ENCODE results near the gene ACKR4.
"Not testable (repeated sequence)": the region's sequence is repeated elsewhere in the genome, so short reads cannot be mapped to it uniquely, and the experiment has no call there.

The ACKR4 gene

GRCh38 chr3:132594498-132594897 lies 2.6 kb upstream of the ACKR4 start:
- DNase-seq (ENCODE audit: low read depth), result no peak

DNA sequence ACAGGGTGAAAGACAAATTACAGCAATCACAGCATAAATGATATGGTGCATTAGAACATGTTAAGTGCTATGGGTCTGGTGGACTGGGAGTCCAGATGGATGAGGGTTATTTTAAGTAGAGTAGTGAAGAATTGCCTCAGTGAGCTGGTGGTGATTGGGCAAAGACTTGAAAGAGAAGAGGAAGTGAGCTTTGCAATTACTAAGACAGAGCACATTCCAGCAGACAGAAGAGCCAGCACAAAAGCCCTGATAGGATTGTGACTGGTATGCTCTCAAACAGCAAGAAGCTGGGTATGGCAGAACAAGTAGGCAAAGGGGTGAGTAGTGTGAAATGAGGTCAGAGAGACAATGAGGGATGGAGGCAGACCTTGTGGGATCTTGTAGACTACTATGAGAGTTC lies 2.1 kb upstream of the ACKR4 start:
- no peak for DNase-seq (ENCODE audit: low read depth)

DNA sequence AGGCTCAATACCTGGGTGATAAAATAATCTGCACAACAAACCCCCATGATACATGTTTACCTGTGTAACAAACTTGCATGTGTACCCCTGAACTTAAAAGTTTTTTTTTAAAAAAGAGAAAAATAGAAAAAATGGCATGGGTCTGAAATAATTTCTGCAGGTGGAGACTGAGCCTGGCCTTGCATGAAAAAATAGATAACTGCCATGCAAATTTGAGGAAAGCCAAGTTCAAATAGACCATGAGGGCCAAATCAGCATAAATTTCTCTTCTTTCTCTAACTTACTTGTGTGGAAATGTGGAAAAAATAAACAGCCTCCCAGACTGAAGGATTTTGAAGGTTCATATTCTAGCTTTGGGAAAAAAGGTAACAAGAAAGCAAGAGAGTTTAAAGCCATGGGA lies 744 bp upstream of the ACKR4 start:
- DNase-seq (ENCODE audit: low read depth), result no peak

- no peak for DNase-seq (ENCODE audit: low read depth)
Measured at GRCh38 chr3:132597660-132598059, 590 bp downstream of the ACKR4 start.

GRCh38 chr3:132598181-132598580 lies 1.1 kb downstream of the ACKR4 start:
- no peak for DNase-seq (ENCODE audit: low read depth)

DNA sequence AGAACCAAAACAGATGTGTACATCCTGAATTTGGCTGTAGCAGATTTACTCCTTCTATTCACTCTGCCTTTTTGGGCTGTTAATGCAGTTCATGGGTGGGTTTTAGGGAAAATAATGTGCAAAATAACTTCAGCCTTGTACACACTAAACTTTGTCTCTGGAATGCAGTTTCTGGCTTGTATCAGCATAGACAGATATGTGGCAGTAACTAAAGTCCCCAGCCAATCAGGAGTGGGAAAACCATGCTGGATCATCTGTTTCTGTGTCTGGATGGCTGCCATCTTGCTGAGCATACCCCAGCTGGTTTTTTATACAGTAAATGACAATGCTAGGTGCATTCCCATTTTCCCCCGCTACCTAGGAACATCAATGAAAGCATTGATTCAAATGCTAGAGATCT lies 3.5 kb downstream of the ACKR4 start:
- DNase-seq (ENCODE audit: low read depth), result not testable (repeated sequence)

GRCh38 chr3:132605374-132605792 lies 8.3 kb downstream of the ACKR4 start:
- DNase-seq (ENCODE audit: low read depth), result no peak

DNA sequence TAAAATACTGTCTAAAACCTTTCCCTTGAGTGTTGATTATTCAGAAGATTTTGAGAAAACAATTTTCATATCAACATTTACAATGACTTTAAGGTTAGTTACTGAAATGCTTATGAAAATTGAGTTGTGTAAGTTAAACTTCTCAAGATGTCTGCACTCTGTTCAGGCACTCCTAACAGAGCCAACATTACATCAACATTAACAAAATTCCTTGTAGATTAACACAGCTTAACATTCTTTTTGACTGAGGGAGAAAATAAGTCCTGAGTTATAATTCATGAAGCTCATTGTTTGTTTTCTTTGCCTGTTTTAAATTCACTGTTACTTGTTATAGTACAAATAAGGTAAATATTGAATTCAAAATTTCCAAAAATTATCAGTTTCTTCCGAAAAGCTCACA lies 9.0 kb downstream of the ACKR4 start:
- no peak for DNase-seq (ENCODE audit: low read depth)

DNA sequence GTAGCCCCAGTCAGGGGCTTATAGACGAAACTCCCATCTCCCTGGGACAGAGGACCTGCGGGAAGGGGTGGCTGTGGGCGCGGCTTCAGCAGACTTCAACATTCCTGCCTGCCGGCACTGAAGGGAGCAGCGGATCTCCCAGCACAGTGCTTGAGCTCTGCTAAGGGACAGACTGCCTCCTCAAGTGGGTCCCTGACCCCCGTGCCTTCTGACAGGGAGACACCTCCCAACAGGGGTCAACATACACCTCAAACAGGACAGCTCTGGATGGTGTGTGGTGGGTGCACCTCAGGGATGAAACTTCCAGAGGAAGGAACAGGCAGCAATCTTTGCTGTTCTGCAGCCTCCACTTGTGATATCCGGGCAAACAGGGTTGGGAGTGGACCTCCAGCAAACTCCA lies 9.6 kb downstream of the ACKR4 start:
- not testable (repeated sequence) for DNase-seq (ENCODE audit: low read depth)

GRCh38 chr3:132615301-132615700 lies 18.2 kb downstream of the ACKR4 start:
- DNase-seq (ENCODE audit: low read depth), result not testable (repeated sequence)

DNA sequence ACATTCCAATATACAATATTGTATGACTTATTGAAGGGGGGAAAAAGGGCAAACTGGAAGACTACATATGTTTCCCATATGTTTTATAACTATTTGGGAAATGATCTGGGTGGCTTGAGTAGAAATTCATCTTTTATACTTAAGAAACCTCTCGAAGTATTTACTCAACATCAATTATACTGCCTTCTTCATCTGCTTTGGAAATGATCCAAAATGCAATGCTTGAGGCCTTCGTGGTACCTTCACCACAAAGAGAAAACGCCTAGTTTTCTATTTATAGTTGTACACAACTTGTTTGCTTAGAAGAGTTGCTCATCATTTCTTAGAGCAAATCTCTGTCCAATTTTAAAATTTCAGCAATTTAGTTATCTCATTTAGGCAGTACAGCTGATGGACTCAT lies 18.8 kb downstream of the ACKR4 start:
- no peak for DNase-seq (ENCODE audit: low read depth)

DNA sequence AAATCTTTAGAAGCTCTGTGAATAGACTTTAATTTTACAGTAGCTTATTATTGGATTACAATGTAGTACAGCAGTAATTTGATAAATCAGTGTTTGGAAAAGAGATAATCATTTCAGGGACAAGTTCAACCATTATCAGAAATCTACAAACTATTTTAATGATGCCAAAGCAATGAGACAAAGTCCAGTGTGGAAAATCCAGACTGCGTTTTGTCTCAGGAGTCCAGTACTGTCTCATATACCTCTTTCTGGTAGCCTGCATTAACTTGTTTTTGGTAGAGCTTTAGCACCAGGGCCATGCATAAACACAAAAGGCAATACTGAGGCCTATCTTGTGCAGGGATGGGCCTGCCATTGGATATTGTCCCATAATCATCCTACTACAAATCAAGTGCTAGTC lies 19.7 kb downstream of the ACKR4 start:
- DNase-seq (ENCODE audit: low read depth), result no peak

- DNase-seq (ENCODE audit: low read depth), result no peak
Measured at GRCh38 chr3:132622148-132622547, 25.1 kb downstream of the ACKR4 start.

DNA sequence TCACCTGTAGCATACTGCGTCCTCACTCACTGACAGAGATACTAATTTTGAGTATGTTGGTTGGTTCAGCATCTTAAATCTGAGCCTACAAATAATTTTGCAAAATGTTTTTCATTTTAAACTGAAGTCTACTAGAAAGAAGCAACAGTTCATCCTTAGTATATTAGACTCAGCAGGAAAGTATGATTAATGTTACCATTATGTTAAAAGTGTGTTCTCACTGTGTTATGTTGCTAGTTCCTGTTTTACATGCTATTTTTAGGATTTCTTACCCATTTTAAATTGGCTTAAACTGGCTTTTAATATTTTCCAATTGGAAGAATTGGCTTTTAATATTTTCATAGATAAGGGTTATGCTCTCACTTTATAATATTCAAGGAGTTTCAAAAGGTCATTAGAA lies 25.7 kb downstream of the ACKR4 start:
- DNase-seq (ENCODE audit: low read depth), result no peak

DNA sequence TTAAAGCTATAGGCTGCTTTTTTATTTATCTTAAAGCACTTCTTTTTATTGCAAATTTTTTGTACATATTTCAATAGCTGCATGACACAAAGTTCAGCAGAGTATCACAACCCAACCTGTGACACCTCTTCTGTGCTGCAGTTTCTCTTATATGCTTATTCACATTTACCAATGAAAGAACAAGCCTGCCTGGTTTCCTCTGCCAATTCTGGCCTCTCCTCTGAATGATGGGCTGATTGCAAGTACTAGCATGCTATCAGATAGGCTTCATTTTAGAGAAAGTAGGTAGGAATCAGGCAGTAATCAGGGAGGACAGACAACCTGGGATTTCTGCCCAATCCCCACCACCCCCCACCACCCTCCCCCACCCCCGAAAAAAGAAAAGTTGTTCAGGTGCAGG lies 26.6 kb downstream of the ACKR4 start:
- DNase-seq (ENCODE audit: low read depth), result no peak

DNA sequence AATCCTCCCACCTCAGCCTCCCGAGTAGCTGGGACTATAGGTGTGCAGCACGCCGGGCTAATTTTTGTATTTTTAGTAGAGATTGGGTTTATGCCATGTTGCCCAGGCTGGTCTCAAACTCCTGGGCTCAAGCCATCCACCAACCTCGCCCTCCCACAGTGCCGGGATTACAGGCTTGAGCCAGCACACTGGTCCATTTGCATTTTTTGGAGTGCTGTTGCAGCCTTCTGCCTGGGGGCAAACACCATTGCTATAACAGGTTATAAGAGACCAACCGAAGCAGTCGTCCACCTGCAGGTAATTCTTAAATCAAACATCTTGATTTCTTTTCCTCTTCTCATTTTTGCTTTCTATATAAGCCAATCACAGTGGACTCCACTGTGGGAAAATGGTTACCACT lies 27.7 kb downstream of the ACKR4 start:
- no peak for DNase-seq (ENCODE audit: low read depth)

DNA sequence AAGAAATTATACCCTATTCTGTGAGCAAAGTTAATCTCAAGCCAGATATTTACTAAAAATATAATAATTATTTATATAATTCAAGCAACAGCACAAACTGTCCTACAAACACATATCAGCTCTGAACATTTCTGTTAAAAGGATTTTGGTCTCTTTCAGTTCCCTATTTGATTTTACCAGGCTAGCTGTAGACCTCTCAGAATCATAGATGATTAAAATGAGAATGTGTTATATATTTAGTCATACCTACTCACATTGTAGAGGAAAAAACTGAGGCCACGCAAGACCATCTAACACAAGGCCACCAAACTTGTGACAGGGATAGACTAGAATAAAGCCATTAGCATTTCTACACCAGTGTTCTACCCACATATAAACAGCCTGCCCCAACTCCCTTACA lies 28.5 kb downstream of the ACKR4 start:
- DNase-seq (ENCODE audit: low read depth), result no peak

- DNase-seq (ENCODE audit: low read depth), result no peak
Measured at GRCh38 chr3:132626955-132627354, 29.9 kb downstream of the ACKR4 start.

- no peak for DNase-seq (ENCODE audit: low read depth)
Measured at GRCh38 chr3:132628157-132628556, 31.1 kb downstream of the ACKR4 start.

- DNase-seq (ENCODE audit: low read depth), result no peak
Measured at GRCh38 chr3:132629928-132630327, 32.9 kb downstream of the ACKR4 start.

- DNase-seq (ENCODE audit: low read depth), result no peak
Measured at GRCh38 chr3:132630612-132631011, 33.5 kb downstream of the ACKR4 start.

GRCh38 chr3:132635052-132635451 lies 38.0 kb downstream of the ACKR4 start:
- DNase-seq (ENCODE audit: low read depth), result no peak

GRCh38 chr3:132637590-132637989 lies 40.5 kb downstream of the ACKR4 start:
- DNase-seq (ENCODE audit: low read depth), result no peak

- DNase-seq (ENCODE audit: low read depth), result no peak
Measured at GRCh38 chr3:132638706-132639105, 41.6 kb downstream of the ACKR4 start.

DNA sequence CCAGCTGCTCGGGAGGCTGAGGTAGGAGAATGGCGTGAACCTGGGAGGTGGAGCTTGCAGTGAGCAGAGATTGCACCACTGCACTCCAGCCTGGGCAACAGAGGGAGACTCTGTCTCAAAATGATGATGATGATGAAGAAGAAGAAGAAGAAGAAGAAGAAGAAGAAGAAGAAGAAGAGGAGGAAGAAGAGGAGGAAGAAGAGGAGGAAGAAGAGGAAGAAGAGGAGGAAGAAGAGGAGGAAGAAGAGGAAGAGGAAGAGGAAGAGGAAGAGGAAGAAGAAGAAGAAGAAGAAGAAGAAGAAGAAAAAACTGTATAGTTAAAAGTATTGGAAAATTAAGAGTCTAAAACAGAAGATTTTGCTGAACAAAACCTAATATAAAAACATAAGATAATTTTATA lies 44.4 kb downstream of the ACKR4 start:
- not testable (repeated sequence) for DNase-seq (ENCODE audit: low read depth)

All from T-helper 22 cell (primary cell).